DMS 273 treated with DMSO at 0.1 percent for 48 hours (cell line): ENCODE measurements around the gene NKAIN4.

Experiments
- DNase-seq: peaks from one replicate; lab custom pipeline; 2025; lab: John Stamatoyannopoulos, UW

The NKAIN4 gene

GRCh38 chr20:63274381-63275228 lies 20.3 kb upstream of the NKAIN4 start:
- DNase-seq, result no peak

GRCh38 chr20:63273635-63274380 lies 19.5 kb upstream of the NKAIN4 start:
- DNase-seq, result no peak

- no peak for DNase-seq
These were observed 18.9 kb upstream of the NKAIN4 start for GRCh38 chr20:63273059-63273579.

- DNase-seq, result peak; percentile 55
These were observed 18.1 kb upstream of the NKAIN4 start, which contains the start of gene ARFGAP1 for GRCh38 chr20:63272105-63273058. ARFGAP1 (plus strand) TSS chr20:63272813; CDS start chr20:63275581, 2,768 bp downstream.

GRCh38 chr20:63270606-63271325 lies 16.5 kb upstream of the NKAIN4 start:
- no peak for DNase-seq

GRCh38 chr20:63269724-63270123 lies 15.5 kb upstream of the NKAIN4 start:
- no peak for DNase-seq

GRCh38 chr20:63268671-63269439 lies 14.6 kb upstream of the NKAIN4 start:
- DNase-seq, result no peak

- no peak for DNase-seq
These were observed 14.0 kb upstream of the NKAIN4 start for GRCh38 chr20:63268256-63268655.

GRCh38 chr20:63267691-63268090 lies 13.4 kb upstream of the NKAIN4 start:
- no peak for DNase-seq

GRCh38 chr20:63265891-63266515 lies 11.7 kb upstream of the NKAIN4 start:
- no peak for DNase-seq

- no peak for DNase-seq
These were observed 10.3 kb upstream of the NKAIN4 start for GRCh38 chr20:63264519-63264918.

GRCh38 chr20:63264000-63264399 lies 9.7 kb upstream of the NKAIN4 start:
- no peak for DNase-seq

GRCh38 chr20:63262836-63263235 lies 8.6 kb upstream of the NKAIN4 start:
- DNase-seq, result no peak

GRCh38 chr20:63261795-63262528 lies 7.7 kb upstream of the NKAIN4 start:
- DNase-seq, result no peak

- DNase-seq, result no peak
These were observed 7.0 kb upstream of the NKAIN4 start for GRCh38 chr20:63261060-63261794.

- DNase-seq, result no peak
These were observed 6.3 kb upstream of the NKAIN4 start for GRCh38 chr20:63260521-63260920.

- no peak for DNase-seq
These were observed 5.6 kb upstream of the NKAIN4 start for GRCh38 chr20:63259734-63260460.

- DNase-seq, result no peak
These were observed 4.5 kb upstream of the NKAIN4 start for GRCh38 chr20:63258781-63259180.
